ENCODE results near the gene COL28A1.

GRCh38 chr7:7438851-7439250 lies 96.8 kb downstream of the COL28A1 start:
- TF ChIP-seq CTCF (IDR thresholded peaks at IDR 0.05; ENCODE audit: low read length) (no peak), EZH2 (IDR thresholded peaks at IDR 0.05; ENCODE audit: borderline replicate concordance, low read length) (no peak)

Measured in OCI-LY1 (cell line).